Measurements from ENCODE around the gene ISOC1. TPM values are rescaled to one million over a fixed set of nuclear protein-coding genes. Genes with fewer than 3 reads are reported as not detected.

ISOC1 gene
- total and polyA plus RNA-seq, 8 donors, result 22.7 to 51.6 (median 41.7) TPM

DNA sequence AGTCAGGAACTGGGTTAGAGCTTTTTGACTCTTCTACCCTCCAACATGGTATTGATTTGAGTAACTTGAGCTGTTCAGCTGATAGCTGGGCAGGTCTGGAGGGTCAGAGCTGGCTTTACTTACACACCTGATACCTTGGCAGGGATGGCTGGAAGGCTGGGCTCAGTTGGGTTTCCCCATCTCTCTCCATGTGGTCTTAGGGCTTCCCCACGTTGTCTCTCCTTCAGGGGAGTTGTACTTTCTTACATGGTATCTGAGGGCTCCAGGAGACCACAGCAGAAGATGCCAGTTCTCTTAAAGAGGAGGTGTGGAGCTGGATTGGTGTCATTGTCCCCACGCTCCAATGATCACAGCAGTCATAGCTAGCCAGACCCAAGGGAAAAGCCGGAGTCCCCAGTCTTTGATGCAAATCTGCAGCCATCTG is 25.6 kb downstream of the ISOC1 start:
- Histone ChIP-seq H3K27me3 (no peaks in the 10 kb centered on the region), H3K4me1 (no peaks in the 10 kb centered on the region), H3K27ac (no peak overlapping the region), H3K4me3 (no peak overlapping the region), H3K9me3 (no peaks in the 10 kb centered on the region), H3K36me3 (no peaks in the 10 kb centered on the region)
- intact Hi-C loops (cut with DNase I), result no loop called here
- DNase-seq (no peak), ATAC-seq (no peak)
- TF ChIP-seq, protein P1, sequence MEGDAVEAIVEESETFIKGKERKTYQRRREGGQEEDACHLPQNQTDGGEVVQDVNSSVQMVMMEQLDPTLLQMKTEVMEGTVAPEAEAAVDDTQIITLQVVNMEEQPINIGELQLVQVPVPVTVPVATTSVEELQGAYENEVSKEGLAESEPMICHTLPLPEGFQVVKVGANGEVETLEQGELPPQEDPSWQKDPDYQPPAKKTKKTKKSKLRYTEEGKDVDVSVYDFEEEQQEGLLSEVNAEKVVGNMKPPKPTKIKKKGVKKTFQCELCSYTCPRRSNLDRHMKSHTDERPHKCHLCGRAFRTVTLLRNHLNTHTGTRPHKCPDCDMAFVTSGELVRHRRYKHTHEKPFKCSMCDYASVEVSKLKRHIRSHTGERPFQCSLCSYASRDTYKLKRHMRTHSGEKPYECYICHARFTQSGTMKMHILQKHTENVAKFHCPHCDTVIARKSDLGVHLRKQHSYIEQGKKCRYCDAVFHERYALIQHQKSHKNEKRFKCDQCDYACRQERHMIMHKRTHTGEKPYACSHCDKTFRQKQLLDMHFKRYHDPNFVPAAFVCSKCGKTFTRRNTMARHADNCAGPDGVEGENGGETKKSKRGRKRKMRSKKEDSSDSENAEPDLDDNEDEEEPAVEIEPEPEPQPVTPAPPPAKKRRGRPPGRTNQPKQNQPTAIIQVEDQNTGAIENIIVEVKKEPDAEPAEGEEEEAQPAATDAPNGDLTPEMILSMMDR (IDR thresholded peaks at IDR 0.05), result no peak

DNA sequence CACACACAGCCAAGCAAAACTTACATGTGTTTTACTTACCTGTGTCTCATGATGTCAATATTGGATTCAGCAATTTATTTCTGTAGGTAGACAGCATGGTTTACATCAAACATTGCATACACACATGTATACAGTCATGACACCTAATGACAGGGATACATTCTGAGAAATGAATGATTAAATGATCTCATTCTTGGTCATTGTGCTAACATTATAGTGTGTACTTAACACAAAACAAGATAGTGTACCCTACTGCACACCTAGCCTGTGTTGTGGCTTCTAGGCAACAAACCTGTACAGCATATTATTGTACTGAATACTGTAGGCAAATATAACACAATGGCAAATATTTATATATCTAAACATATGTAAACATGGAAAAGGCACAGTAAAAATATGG is 28.0 kb downstream of the ISOC1 start:
- peaks cover 0 to 4% of the 10 kb centered on the region in 2 donors for H3K4me1 ChIP-seq
- H3K36me3 ChIP-seq, result no peaks in the 10 kb centered on the region
- H3K27me3 ChIP-seq, result no peaks in the 10 kb centered on the region
- ATAC-seq (no peak), DNase-seq (no peak)
- no peak overlapping the region for H3K27ac ChIP-seq
- TF ChIP-seq, protein P1 (IDR thresholded peaks at IDR 0.05), result no peak
- intact Hi-C loops (cut with DNase I), result no loop called here
- no peak overlapping the region for H3K4me3 ChIP-seq
- no peaks in the 10 kb centered on the region for H3K9me3 ChIP-seq

- intact Hi-C loops (cut with DNase I), result no loop called here
- H3K27ac ChIP-seq, result no peak overlapping the region
- TF ChIP-seq, protein P1 (IDR thresholded peaks at IDR 0.05), result no peak
- no peaks in the 10 kb centered on the region for H3K36me3 ChIP-seq
- H3K9me3 ChIP-seq, result no peaks in the 10 kb centered on the region
- no peak for ATAC-seq
- H3K4me3 ChIP-seq, result no peak overlapping the region
- DNase-seq, result no peak
- H3K27me3 ChIP-seq, result no peaks in the 10 kb centered on the region
- peaks cover 0 to 4% of the 10 kb centered on the region in 2 donors for H3K4me1 ChIP-seq
Measured at GRCh38 chr5:129124608-129125007, 30.1 kb downstream of the ISOC1 start.

GRCh38 chr5:129125819-129126218 is 31.3 kb downstream of the ISOC1 start:
- intact Hi-C loops (cut with DNase I), result no loop called here
- DNase-seq (no peak), ATAC-seq (peak; percentile 19)
- H3K27me3 ChIP-seq, result no peaks in the 10 kb centered on the region
- no peaks in the 10 kb centered on the region for H3K9me3 ChIP-seq
- no peak overlapping the region for H3K27ac ChIP-seq
- TF ChIP-seq, protein P1 (IDR thresholded peaks at IDR 0.05), result no peak
- H3K36me3 ChIP-seq, result no peaks in the 10 kb centered on the region
- H3K4me1 ChIP-seq, result peaks cover 0 to 4% of the 10 kb centered on the region in 2 donors
- no peak overlapping the region for H3K4me3 ChIP-seq

DNA sequence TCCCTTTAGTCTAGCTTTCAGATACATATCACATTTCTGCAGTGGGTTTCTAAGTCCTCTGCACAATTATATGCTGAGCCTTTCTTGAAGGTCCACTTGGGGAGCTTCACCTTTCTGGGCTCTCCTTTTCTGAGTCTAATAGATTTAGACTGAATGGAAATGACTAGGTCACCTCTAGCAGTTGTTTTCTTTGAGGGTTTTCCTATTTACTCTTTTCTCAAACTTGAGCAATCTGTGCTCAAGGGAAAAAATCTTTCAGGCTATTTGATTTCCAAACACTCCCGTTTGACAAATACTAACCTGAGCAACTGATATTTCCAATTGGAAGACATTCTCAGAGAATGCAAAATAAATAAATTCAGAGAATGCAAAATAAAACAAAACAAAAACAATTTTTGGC is 39.0 kb downstream of the ISOC1 start:
- ATAC-seq (no peak), DNase-seq (no peak)
- Histone ChIP-seq H3K9me3 (no peaks in the 10 kb centered on the region), H3K36me3 (no peaks in the 10 kb centered on the region), H3K4me1 (no peaks in the 10 kb centered on the region), H3K4me3 (no peak overlapping the region), H3K27ac (no peak overlapping the region), H3K27me3 (no peaks in the 10 kb centered on the region)
- TF ChIP-seq, protein P1 (IDR thresholded peaks at IDR 0.05), result no peak
- intact Hi-C loops (cut with DNase I), result no loop called here

Measured in left lung (tissue), 10 donors.